Stimulated activated CD4-positive, alpha-beta T cell treated with anti-CD3 and anti-CD28 coated beads, Interleukin-15, amount 100 ng/mL, for 24 hours (primary cell): ENCODE results near the gene P2RX1.
A peak's percentile ranks its signal among the peaks of the same experiment; 100 is the strongest.
"Not testable (repeated sequence)": the region's sequence is repeated elsewhere in the genome, so short reads cannot be mapped to it uniquely, and the experiment has no call there.

ENCODE experiments used
- DNase-seq: peaks from one replicate; pipeline ENCODE4 v3.0.0-alpha.2; 2020

Gene P2RX1

DNA sequence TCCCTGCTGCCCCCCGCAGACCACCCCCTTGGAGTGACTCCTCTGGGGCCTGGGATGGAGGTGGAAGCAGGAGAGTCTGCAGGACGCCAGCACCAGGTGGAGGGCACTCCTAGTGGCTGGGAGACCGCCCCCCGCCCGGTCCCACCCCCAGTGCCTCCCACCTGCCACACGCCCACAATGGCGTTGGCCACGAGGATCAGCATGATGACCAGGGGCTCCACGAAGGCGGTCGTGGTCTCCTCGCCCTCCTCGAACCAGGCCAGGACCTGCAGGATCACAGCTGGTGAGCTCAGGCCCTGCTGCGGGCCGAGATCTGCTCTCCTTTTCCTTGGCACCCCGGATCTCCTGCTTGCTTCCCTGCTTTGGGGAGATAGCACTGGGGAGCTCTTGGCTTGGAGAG is 35.2 kb upstream of the P2RX1 start:
- no peak for DNase-seq

DNA sequence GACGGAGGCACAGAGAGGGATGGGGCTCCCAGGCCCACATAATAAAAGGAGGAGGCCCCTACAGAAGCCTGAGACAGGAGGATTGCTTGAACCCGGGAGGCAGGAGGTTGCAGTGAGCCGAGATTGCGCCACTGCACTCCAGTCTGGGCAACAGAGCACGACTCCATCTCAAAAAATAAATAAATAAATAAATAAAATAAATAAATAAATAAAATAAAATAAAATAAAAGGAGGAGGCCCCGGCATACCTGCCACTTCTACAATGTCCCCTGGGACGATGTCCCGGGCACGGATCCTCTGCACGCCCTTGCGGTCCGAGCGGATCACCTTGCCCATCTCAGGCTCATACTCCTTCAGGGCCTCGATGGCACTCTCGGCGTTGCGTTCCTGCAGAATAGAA is 34.7 kb upstream of the P2RX1 start:
- no peak for DNase-seq

DNA sequence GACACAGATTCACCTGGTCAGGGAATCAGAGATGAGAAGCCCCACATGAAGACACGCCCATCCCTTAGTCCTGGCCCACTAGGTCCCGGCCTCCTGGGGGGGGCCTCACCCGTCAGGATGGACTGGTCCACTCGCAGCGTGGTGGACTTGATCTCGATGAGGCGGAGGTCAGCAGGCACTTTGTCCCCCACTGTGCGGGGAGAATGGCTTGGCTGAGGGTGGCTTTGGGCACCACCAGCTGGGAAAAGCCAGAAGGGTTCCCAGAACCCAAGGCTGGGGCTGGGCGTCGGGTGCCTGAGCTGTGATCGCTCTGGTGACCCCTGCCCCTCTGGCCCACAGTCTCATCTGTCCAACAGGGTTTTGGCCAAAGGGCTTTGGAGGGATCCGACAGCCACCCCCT is 34.3 kb upstream of the P2RX1 start:
- DNase-seq, result no peak

DNA sequence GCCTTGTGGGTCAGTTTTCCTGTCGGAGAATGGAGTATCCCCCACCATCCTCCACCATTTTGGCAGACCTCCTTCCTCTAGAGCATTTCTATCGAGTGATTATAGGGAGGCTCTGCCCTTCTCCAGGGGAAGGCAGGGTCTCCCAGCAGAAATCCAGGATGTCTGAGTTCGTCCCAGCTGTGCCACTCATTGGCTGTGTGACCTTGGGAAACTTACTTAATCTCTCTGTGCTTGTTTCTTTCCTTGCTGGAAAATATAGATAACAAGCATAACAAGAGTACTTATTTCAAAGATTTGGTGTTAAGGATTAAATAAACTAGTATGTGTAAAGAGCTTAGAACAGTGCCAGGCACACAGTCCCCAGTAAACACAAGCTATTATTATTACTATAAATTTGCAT is 33.2 kb upstream of the P2RX1 start:
- no peak for DNase-seq

DNA sequence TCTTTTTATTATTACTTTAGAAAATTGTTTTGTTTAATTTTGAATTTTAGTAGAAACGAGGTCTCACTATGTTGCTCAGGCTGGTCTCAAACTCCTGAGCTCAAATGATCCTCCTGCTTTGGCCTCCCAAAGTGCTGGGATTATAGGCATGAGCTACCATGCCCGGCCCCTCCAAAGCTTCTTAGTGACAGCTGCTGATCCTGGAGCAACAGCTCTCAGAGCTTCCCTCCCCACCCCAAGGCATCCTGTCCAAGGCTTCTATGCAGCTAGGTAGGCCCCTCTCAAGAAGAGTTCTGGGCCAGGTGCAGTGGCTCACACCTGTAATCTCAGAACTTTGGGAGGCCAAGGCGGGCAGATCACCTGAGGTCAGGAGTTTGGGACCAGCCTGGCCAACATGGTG is 32.3 kb upstream of the P2RX1 start:
- not testable (repeated sequence) for DNase-seq

DNA sequence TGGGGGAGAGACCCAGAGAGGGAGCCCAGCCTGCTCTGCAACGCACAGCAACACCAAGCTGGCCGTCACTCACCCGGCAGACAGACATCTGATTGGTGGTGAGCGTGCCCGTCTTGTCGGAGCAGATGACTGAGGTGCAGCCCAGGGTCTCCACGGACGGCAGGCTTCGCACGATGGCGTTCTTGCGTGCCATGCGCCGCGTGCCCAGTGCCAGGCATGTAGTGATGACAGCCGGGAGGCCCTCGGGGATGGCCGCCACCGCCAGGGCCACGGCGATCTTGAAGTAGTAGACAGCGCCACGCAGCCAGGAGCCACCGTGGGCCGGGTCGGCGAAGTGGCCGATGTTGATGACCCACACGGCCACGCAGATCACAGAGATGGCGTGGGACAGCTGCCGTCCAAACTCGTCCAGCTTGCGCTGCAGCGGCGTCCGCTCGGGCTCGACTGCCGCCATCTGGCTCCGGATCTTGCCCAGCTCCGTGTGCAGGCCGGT is 31.1 kb upstream of the P2RX1 start:
- DNase-seq, result no peak

DNA sequence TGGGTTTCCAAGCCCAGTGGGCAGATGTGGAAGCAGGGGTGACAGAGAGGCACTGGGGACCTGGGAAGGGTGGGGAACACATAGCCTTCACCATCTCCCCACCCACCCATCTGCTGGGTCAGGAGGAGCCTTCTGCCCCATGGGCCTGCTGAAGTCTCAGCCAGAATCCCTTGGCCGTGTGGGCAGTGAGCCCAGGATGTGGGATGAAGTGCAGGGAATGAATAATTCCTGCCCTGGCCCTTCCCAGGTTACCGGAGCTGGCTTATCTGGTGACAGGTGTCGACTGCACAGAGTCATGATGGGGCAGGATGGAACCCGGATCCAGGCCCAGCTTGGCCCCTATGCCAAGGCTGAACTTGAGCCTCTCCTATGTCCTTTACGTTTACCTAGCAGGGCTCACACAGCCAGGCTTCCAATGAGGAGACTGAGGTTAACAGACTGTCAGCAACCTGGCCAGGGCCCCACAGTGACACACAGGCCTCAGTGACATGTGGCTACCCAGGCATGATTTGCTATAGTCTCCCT is 30.5 kb upstream of the P2RX1 start:
- no peak for DNase-seq

DNA sequence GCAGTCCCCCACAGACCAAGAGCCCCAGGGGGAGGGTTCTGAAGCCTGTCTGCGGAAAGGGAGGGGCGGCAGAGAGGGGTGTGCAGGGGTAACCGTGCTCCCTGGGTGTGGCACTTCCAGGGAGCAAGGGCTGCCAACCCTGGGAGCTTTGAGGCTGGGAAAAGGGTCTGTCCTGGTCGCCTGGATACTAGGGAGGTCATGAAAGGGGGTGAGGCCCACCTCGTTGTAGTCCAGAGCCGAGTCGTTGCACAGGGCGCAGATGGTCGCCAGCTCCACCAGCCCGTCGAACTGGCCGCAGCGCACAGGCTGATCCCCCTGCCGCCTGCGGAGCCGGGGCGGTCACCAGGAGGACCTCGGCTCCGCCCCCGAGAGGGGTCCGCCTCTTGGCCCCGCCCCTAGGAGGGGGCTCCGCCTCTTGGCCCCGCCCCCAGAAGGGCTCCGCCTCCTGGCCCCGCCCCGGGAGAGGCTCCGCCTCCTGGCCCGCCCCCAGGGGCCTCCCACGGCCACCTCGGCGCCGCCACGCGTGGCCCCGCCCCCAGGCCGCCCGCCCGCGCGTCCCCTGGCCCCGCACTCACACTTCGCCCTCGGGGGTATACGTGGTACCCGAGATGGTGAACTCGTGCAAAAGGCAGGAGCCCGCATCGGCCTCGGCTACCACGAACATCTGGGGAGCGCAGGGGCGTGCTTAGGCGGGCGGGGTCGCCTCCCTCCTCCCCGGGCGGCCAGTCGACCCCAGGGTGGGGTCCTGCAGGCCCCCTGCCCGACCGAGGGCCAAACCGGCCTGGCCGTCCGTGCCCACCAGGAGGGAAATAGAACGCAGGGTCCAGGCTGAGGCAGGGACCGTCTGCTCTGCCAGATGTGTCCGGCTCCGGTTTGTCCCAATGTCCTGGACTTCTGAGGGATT is 28.5 kb upstream of the P2RX1 start:
- peak; percentile 42 for DNase-seq

DNA sequence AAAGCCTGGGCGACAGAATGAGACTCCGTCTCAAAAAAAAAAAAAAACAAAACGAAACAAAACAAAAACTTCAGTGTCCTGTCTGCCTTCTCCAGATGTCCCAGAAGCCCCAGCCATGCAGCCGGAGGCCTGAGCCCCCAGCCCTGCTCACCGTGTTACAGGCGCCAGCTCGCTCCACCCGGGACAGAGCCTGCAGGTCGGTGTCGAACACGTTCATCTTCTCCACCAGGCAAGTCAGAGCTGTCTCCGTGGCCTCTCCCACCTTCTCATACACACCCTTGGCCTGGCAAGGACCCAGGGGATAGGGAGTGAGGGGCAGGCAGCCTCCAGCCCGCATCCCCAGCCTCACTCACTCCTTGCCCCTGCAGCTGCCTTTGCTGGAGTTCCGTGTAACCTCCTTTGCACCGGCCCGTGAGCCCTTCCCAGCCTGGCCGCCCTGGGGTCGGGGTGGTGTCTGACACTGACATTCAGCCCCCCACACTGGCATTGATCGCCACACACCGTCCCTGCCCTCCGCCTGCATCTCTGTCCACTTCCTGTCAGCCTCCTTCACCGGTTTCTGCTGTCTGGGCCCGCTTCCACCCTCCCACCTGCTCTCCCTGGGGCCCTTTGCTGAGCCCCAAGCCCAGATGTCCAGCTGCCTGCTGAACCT is 27.1 kb upstream of the P2RX1 start:
- DNase-seq, result no peak

DNA sequence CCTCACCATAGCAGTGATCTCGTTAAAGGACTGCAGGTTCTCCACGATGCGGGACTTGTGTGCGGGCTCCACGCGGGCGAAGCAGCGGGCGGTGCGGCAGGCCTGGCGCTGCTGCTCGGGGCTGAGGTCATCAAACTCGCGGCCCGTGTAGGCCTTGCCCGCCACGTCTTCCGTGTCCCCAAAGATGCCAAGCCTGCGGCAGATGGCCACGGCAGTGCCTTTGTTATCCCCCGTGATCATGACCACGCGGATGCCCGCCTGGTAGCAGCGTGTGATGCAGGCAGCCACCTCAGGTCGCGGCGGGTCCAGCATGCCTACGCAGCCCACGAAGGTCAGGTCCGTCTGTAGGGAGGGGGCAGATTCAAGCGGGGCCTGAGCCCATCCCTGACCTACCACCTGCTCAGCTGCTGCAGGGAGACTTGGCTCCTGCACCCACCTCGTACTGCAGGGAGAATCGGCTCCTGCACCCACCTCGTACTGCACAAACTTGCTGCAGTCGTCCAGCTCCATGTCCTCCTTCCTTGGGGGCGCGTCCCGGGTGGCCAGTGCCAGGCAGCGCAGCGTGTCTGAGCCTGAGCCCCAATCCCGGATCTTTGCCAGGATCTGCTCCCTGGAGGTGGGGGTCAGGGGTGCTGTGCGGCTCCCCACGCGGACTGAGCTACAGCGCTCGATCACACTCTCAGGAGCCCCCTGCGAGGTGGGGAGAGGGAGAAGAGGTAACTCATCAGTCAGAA is 24.9 kb upstream of the P2RX1 start:
- no peak for DNase-seq

DNA sequence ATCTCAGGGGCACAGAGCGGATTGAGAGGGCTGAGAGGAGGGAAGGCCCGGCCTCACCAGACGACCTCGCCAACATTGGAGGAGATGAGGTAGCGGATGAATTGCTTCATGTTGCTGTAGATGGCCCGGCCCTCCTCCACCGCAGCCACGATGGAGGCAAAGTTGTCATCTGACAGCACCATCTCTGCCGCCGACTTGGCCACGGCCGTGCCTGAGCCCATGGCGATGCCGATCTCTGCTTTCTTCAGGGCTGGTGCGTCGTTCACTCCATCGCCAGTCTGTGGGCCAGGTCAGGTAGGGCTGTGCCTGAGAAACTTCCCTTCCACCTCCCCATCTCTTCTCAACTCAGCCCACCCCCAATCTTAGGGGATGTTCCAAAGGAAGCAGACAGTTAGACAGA is 21.1 kb upstream of the P2RX1 start:
- no peak for DNase-seq

DNA sequence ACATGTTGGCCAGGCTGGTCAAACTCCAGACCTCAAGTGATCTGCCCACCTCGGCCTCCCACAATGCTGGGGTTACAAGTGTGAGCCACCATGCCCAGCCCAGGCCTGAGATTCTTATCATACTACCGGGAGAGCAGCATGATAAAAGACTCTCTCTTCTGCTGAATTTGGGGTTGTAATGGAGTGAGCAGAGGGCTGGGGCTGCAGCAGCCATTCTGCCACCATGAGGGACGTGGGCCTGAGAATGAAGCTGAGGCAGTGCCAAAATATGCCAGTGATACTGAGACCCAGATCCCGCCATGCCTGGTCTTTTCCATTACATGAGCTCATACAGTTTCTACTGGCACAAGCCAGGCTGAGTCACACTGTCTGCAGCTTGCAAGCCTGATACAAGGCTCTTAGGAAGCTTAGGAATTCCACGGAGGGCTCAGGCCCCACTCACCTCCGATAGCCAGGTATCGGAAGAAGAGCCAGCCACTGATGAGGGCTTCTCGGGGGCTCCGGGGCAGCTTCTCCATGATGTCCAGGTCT is 19.6 kb upstream of the P2RX1 start:
- no peak for DNase-seq

DNA sequence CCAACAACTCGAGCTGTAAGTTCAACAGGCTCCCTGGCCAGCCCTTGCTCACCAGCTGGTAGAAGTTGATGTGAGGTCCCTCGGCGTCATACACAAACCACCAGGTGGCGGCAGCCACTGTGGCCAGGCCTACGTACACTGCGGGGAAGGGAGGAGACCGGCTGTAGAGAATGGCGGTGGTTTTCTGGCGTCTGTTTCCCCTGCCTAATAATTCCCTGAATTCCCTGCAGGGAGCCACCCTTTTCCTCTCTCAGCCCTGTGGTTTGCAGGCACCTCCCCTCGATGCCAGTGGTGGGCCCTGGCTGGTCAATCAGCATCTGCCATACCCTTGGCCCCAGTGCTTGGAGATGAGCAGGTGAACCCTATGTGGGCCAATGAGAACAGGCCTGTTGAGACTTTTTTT is 18.9 kb upstream of the P2RX1 start:
- DNase-seq, result peak; percentile 43

DNA sequence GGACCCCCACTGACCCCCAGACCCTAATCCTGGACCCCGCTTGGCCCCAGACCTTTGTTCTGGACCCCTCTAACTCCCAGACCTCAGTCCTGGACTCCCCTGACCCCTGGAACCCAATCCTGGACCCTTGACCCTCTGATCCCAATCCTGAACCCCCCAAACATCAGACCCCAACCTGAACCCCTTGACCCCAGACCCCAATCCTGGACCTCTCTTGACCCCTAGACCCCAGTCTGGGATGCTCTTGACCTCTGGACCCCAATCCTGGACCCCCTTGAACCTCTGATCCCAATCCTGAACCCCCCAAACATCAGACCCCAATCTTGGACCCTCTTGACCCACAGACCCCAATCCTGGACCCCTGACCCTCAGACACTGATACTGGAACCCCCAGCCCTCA is 13.5 kb upstream of the P2RX1 start:
- DNase-seq, result no peak

DNA sequence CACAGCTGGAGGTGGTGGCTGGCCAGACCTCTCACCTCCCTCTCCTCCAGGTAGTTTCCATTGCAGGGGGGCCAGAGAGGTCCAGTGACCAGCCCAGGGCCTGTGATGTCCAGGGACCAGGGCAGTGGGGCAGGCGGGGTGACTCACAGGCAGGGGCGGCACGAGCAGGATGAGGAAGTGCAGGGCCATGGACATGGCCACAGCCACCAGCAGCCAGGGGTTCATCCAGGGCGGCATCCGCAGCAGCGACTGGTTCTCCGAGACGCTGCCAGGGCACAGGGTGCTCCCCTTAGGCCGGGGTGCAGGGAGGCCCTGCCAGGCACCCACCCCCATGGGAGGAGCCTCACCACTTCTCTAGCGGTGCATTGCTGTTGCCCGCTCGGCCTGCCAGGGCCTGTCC is 12.9 kb upstream of the P2RX1 start:
- DNase-seq, result no peak

DNA sequence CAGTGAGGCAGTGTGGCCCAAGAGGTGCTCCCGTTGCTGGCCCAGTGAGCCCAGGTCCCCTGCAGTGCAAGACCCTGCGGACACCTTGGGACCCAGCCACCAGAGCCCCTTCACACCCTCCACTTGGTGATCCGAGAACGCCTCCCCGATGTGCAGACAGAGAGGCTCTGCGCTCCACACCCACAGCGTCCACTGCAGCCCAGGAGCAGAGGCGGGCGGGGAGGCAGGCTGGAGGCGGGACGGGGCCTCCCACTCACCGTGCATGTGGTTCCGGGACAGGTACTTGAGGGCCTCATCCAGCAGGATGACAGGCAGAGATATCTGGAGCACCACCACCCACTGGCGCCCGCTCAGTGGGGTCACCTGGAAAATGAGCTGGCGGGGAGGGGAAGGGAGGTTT is 12.1 kb upstream of the P2RX1 start:
- no peak for DNase-seq

DNA sequence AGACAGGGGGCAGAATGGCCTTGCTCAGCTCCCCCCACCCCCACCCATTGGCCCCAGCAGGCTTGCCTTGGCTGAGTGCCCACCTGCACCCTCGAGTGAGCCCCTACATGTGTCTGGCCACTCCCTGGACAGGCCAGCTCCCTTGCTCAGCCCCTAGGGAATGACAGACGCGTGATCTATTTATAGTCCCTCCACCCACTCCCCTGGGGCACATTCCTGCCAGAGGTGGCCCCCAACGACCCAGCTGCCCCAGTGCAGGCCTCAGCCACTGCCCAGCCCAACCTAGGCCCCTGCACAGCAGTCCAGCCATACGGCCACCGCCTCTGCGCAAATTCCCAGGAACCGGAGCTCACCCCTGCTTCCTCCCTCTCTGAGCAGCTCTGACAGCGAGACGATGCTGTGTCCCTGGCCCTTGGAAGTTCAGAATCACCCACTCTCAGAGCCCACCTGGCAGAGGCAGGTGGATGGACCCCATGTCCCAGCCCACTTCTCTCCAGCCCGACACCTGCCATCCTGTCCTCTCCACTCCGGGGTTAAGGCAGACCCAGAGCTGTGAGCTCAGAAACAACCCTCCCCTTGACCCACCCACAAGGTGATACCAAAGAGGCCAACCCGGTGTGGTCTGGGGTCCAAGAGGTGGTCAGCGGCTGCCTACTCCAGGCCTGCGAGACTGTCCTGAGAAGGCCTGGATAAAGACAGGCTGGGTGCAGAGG is 11.5 kb upstream of the P2RX1 start:
- no peak for DNase-seq

DNA sequence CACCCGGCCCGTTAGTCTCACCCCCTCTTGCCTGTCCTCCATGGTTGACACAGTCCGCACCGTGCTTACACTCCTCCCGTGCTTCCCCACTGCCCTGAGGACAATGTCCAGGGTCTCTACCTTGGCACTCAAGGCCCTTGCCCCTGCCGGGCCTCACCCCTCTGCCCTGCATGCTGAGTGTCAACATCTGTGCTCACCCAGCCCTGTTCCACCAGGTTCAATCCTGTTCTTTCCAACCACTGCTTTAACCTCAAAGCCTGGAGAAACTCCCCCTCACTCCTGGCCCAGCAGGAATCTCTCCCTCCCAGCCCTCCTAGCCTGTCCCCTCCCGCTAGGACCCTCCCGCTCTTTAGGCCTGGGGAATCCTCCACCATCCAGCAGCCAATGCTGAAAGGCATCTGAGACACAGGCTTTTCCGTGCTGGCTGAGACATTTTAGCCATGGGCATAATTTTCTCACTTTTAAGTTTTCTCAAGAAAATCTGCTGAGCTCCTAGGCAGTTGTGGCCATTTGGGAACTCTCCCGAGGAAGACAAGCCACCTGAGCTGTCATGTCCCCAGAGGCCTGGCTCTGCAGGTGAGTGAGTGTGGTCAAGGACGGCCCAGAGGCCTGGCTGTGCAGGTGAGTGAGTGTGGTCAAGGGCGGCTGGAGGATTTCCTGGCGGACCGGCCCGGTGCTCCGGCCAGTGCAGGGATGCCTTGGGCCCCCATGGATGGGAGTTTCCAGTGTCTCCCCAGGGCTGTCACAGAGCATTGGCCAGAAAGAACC is 10.8 kb upstream of the P2RX1 start:
- no peak for DNase-seq

DNA sequence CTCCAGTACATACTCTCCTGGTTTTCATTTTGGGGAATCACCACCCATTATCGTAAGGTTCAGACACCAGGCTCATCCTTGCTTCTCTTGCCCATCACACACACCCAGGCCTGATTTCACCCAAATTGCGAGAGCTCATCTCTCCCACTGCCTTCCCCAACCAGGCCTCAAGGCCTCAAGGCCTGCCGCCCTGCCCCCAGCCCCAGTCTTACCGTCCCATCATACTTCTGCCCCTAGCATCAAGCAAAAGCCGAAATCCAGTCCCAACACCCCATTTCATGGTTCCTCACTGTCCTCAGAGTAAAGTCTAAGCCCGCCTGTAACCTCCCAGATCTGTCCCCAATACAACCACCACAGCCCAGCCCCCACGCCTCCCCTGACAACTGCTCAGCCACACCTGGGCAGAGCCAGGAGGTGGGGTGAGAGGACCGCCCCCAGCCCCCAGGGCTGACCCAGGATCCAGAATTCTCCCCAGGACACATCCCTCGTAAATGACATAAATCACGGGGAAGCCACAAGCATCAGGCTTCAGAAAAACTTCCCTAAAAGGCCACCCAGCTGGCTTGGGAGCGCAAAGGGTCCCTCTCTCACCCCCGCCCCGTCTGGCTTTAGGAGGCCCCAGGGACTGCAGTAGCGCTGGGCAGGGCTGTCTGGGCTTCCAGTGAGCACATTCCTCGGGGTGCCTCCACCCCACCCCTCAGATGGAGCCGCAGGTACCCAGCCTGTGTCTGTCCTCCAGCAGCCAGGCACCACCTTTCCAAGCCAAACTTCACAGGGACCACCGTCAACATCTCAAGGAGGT is 9.6 kb upstream of the P2RX1 start:
- no peak for DNase-seq

DNA sequence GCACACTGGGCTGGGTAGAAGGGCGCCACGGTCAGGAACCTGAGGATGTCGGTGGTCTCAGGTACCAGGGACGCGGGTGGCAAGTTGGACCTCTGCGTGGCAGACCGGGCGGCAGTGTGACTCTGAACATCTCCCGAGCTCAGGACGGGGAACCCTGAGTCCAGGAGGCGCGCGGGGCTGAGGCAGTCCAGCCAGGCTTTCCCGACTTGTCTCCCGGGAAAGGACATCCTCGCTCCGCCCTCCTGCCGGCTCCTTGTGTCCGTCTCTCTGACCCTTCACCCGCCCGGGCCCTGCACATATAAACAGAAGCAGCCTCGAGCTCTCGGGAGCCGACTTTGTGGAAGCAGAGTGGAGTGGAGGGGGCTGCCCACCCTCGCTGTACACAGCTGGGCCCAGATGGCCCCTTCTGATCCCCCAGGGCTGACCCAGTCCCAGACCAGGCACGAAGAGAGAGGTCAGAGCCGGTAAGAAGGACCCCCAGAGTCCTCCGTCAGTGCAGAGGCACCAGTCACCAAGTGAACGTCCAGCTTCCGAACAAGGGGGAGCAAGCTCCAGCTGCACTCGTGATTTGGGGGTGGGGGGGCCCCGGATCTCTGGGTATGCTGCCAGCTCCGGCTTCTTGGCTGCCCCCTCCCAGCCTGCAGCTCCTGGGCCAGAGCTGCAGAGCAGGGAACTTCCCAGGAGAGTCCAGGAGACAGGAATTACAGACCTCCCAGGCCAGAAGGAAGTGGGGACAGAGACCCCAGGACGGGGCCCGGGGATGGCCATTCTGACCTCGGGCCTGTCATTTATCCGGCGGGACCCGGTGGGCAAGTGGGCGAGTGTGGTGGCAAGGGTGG is 8.5 kb upstream of the P2RX1 start:
- DNase-seq, result no peak
